LNCaP clone FGC (cell line): ENCODE measurements around the gene SPOCK3.

Experiments
- DNase-seq: peaks from one replicate; pipeline ENCODE4 v3.0.0-alpha.2; 2011; ENCODE audit warnings: low read depth
- H3K4me3 ChIP-seq: 2 replicates; pipeline ENCODE4 v1.5.1; 2011; ENCODE audit warnings: mild to moderate bottlenecking, low read depth, low read length, control low read depth
- TF ChIP-seq, protein P1 (sequence below): IDR thresholded peaks from 2 replicates; pipeline ENCODE4 v1.5.1; 2012; ENCODE audit warnings: mild to moderate bottlenecking; ENCODE audit not compliant: control insufficient read depth, insufficient read depth; ENCODE audit errors: extremely low read depth

The SPOCK3 gene

DNA sequence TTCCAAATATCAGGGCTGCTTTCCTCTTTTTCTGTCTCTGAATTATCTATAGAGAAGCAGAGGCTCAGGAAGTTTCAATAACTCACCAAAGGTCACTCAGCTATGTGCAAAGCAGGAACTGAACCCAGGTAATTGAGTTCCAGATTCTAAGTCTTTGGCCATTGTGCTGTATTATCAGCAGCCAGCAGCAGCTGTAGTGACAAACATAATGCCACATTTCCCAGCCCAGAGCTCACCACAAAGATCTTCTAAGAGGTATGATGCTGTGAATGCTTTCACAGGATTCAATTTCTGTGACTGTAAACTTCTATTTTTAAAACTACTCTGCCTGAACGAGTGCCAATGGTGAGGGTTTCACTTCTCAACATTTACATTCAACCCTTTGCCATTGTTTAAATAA is 56.4 kb downstream of the SPOCK3 start:
- DNase-seq, result no peak
- H3K4me3 ChIP-seq, result no peak overlapping the region
- TF ChIP-seq, protein P1, sequence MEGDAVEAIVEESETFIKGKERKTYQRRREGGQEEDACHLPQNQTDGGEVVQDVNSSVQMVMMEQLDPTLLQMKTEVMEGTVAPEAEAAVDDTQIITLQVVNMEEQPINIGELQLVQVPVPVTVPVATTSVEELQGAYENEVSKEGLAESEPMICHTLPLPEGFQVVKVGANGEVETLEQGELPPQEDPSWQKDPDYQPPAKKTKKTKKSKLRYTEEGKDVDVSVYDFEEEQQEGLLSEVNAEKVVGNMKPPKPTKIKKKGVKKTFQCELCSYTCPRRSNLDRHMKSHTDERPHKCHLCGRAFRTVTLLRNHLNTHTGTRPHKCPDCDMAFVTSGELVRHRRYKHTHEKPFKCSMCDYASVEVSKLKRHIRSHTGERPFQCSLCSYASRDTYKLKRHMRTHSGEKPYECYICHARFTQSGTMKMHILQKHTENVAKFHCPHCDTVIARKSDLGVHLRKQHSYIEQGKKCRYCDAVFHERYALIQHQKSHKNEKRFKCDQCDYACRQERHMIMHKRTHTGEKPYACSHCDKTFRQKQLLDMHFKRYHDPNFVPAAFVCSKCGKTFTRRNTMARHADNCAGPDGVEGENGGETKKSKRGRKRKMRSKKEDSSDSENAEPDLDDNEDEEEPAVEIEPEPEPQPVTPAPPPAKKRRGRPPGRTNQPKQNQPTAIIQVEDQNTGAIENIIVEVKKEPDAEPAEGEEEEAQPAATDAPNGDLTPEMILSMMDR, result no peak

DNA sequence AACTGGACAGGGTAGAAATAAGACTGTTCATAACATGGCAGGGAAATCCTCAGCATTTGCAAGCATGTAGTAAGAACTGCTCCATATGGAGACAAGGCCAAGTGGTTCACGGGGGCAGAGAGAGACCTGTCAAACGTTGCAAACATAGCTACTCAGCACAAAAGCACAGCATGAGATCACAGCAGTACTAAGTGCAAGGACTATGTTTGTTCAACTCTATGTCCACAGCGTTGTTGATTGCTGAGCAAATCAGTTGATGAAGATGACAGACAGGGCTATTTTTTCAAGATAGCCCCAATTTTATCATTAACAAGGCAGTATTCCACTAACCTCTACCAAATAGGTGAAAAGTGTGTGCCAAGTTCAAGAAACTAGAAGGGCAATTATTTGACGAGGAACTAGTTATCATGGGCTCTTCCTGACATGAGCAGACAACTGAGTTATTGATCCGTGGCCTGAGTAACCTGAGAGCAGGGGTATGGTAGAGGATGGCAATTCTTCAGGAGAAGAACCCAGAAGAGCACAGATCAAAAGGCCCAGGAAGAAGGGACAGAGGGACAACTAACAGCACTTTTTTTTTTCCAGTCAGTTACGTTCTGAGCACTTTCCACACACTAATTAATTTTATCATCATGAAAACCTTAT is 57.4 kb downstream of the SPOCK3 start:
- TF ChIP-seq, protein P1, result no peak
- no peak for DNase-seq
- no peak overlapping the region for H3K4me3 ChIP-seq

DNA sequence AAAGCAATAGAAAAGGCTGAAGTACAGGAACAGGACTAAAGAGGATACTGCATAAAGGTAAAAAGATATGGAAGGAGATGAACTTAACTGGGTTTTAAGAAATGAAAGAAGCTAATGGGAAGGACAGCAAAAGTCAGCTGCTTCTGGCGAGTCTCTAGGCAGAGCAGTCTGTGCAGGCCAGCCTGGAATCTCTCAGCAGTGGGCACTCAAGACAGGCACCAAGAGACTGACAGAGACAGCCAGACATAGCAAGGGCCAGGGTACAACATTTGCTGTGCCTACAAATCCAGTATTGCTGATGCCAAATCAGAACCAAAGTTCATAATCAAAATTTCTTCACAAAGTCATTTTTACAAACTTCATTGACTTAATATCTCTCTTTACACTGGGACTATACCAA is 62.4 kb downstream of the SPOCK3 start:
- H3K4me3 ChIP-seq, result no peak overlapping the region
- DNase-seq, result no peak
- TF ChIP-seq, protein P1, result no peak

DNA sequence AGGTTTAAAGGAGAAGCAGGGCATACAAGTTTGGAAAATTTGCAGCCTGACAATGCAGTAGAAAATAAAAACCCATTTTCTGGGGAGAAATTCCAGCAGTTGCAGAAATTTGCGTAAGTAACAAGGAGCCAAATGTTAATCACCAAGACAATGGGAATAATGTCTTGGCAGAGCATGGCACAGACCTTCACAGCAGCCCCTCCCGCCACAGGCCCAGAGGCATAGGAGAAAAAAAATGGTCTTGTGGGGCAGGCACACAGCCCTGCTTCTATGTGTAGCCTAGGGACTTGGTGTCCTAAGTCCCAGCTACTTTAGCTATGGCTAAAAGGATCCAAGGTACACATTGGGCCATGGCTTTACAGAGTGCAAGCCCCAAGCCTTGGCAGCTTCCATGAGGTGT is 65.7 kb downstream of the SPOCK3 start:
- DNase-seq, result no peak
- no peak overlapping the region for H3K4me3 ChIP-seq
- TF ChIP-seq, protein P1, result no peak

DNA sequence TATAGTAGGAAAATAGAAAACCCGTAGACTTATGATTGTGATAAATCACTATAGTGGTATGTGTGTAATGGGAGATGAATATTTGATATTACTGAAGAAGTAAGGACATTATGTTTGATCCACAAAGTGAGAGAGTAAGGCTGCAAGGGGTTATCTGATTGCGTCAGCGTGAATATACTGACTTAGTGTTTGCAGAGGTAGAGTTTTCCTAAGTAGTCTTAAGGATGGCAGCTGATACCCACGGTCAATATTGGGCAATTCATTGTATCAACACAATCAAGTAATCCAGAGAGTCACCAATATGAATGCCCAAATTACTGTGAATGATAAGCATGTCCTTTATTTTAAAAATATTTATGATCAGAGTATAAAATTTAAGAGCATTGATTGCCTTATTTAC is 83.7 kb downstream of the SPOCK3 start:
- TF ChIP-seq, protein P1, result no peak
- no peak for DNase-seq
- H3K4me3 ChIP-seq, result no peak overlapping the region

DNA sequence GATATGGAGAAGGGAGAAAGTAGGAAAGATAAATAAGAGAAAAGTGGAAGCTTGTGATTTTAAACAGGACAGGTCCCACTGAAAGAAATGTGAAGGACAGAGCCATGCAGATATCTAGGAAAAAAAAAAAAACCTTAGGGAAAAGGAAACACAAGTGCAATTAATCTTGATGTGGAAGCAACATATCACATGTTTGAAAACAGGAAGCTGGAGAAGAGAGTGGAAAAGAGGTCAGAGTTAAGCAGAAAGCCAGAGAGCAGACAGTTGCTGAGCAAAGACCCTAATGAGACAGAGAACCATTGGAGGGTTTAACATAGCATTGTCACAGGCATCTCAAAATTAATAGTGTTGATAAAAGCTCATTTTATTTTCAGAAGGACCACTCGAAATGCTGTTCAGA is 89.7 kb downstream of the SPOCK3 start:
- TF ChIP-seq, protein P1, result no peak
- no peak for DNase-seq
- no peak overlapping the region for H3K4me3 ChIP-seq

DNA sequence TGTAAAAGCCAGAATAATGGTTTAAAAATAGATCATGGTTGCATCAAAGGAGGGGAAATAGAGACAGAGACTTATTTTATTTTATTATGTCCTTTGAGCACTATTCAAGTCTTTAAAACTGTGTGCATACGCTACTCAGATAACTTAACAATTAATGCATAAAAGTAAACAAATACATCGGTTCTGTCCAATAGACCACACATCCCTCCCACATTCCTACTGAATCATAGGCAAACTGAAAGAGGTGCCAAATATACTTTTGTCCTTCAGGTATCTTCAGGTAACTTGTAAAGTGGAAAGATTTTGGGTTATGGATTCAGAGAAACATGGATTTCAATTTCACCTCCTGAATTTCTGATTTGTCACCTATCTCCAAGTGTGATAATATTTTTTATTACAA is 91.3 kb downstream of the SPOCK3 start:
- no peak overlapping the region for H3K4me3 ChIP-seq
- TF ChIP-seq, protein P1, result no peak
- no peak for DNase-seq
